Psoas muscle (tissue), 8 donors: ENCODE data around the gene AOC2. TPM values are rescaled to one million over a fixed set of nuclear protein-coding genes. Genes with fewer than 3 reads are reported as not detected.

Experiments
- ATAC-seq, 4 donors: fragments of 200-7000 bp; cut with Tn5 transposase; one replicate each; pipeline ENCODE4 v1.9.1; 2020; ENCODE audit warnings: moderate library complexity in 3 of 4, mild to moderate bottlenecking in 2 of 4
- DNase-seq, 2 donors: peaks; one replicate each; pipeline ENCODE4 v3.0.0-alpha.2; 2020
- H3K27ac ChIP-seq: fragments of 200-600 bp; one replicate; pipeline ENCODE4 v1.8.0; 2022
- H3K27me3 ChIP-seq, 3 donors: fragments of 200-600 bp in 1 of 3; one replicate each; pipeline versions ENCODE4 v1.6.1 to v1.8.0; 2013 to 2022; ENCODE audit warnings: low read length in 2 of 3, mild to moderate bottlenecking in 2 of 3, moderate library complexity in 1 of 3; ENCODE audit not compliant: insufficient read depth in 3 of 3
- H3K36me3 ChIP-seq, 2 donors: fragments of 200-600 bp in 1 of 2; one replicate each; pipeline versions ENCODE4 v1.6.1 to v1.8.0; 2013 to 2022; ENCODE audit warnings: low read depth in 1 of 2, mild to moderate bottlenecking in 1 of 2, moderate library complexity in 1 of 2; ENCODE audit not compliant: insufficient read depth in 1 of 2
- H3K4me1 ChIP-seq: fragments of 200-600 bp; one replicate; pipeline ENCODE4 v1.8.0; 2022
- H3K4me3 ChIP-seq: fragments of 200-600 bp; one replicate; pipeline ENCODE4 v1.8.0; 2022; ENCODE audit warnings: mild to moderate bottlenecking
- H3K9me3 ChIP-seq: fragments of 200-600 bp; one replicate; pipeline ENCODE4 v1.8.0; 2022
- whole genome bisulfite sequencing, 3 donors: extraction: QIAGEN DNeasy Blood & Tissue Kit; methylation state at CpG; one replicate each; pipeline versions ENCODE4 v1.1.6 to v1.1.7; 2013; 5-methylcytosine and 5-hydroxymethylcytosine counted together
- intact Hi-C, 2 donors: fragments of 100-400 bp; cut with DNase I; formaldehyde crosslinking; loops; one replicate each; pipeline versions ENCODE4 v1.11.0 to v1.14.2; 2022
- polyA plus RNA-seq, 3 donors: library from polyadenylated mRNA; stranded (reverse); fragments of 200-250 nt; gene quantifications; one replicate each; pipeline ENCODE4 v1.2.3, GENCODE V29; 2013
- total RNA-seq, 4 donors: library from RNA; stranded (reverse); fragmentation: NEBNext Ultra II Directional in 2 of 4; extraction: Animal tissue kit (Norgen Biotek cat#: 25700) in 2 of 4; gene quantifications; one replicate each; pipeline versions ENCODE4 v1.2.1 to v1.2.4, GENCODE V29; 2021 to 2023
- TF ChIP-seq, protein P1 (sequence below): fragments of 200-600 bp; IDR thresholded peaks from one replicate; pipeline ENCODE4 v1.8.0; 2022; ENCODE audit warnings: antibody characterized with exemption
- donor health status: healthy with polysubstance abuse.
- donor health status: DM: no; HTN: no; CAD: no; lungs with moderate emphysema.
- donor health status: Bipolar disorder and iron deficiency.
- donor health status: healthy.
- donor health status: DM: yes; HTN: yes; CAD: no.
- donor health status: DM: no; HTN: no; CAD: no.
- donor health status: DM: no; HTN: no; CAD: no.
- donor health status: DM: yes; HTN: yes; CAD: no.

The AOC2 gene
- total and polyA plus RNA-seq, 7 donors: 0.08 to 1.6 (median 0.60) TPM

DNA sequence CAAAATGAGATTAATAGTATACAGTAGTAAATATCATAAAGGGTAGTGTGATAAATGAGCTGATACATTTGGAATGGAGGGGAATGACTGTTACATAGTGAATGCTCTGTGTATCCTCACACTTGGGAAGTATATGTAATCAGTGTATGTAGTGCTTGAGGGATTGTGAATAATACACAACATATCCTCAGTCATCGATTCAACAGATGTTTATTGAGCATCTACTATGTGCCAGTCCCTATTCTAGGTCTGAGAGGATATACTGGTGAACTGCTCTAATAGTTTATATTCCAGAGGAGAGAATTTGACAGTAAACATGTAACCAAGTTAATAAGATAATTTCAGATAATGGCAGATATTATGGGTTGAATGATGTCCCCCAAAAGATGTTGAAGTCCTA lies 16.9 kb upstream of the AOC2 start:
- TF ChIP-seq, protein P1, sequence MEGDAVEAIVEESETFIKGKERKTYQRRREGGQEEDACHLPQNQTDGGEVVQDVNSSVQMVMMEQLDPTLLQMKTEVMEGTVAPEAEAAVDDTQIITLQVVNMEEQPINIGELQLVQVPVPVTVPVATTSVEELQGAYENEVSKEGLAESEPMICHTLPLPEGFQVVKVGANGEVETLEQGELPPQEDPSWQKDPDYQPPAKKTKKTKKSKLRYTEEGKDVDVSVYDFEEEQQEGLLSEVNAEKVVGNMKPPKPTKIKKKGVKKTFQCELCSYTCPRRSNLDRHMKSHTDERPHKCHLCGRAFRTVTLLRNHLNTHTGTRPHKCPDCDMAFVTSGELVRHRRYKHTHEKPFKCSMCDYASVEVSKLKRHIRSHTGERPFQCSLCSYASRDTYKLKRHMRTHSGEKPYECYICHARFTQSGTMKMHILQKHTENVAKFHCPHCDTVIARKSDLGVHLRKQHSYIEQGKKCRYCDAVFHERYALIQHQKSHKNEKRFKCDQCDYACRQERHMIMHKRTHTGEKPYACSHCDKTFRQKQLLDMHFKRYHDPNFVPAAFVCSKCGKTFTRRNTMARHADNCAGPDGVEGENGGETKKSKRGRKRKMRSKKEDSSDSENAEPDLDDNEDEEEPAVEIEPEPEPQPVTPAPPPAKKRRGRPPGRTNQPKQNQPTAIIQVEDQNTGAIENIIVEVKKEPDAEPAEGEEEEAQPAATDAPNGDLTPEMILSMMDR: no peak
- H3K4me3 ChIP-seq: no peak overlapping the region
- peaks cover 0 to 7% of the 10 kb centered on the region in 2 donors for H3K36me3 ChIP-seq
- no peaks in the 10 kb centered on the region for H3K27me3 ChIP-seq
- no peaks in the 10 kb centered on the region for H3K9me3 ChIP-seq
- no peak overlapping the region for H3K27ac ChIP-seq
- no peak for DNase-seq
- intact Hi-C loops: no loop called here
- no peak for ATAC-seq
- 75 to 92% (median 86%) methylated on average over 1 of the region's 1 CpG for WGBS, 3 donors
- peaks cover 22% of the 10 kb centered on the region for H3K4me1 ChIP-seq

DNA sequence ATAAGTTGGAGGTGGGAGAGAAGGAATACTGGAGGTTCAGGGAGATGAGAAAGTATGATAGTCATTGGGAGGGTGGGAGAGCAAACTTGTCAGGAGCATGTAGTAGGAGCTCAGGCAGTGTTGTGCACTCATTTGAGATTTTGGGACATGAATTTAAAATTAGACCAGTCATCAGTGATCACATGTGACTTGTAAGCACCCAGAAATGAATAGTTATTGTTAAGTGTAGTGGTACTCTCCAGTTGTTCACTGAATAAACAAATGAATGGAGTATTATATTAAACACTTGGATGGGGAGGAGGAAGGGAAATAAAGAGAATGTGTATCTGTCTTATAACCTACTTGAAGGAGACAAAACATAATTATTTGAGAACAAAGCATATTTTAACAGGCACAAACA lies 13.4 kb upstream of the AOC2 start:
- no peak overlapping the region for H3K4me3 ChIP-seq
- ATAC-seq: no peak
- H3K9me3 ChIP-seq: no peaks in the 10 kb centered on the region
- DNase-seq: no peak
- TF ChIP-seq, protein P1: no peak
- peaks cover 22% of the 10 kb centered on the region for H3K4me1 ChIP-seq
- peaks cover 0 to 14% of the 10 kb centered on the region in 2 donors for H3K36me3 ChIP-seq
- intact Hi-C loops: no loop called here
- no peaks in the 10 kb centered on the region for H3K27me3 ChIP-seq
- H3K27ac ChIP-seq: no peak overlapping the region

DNA sequence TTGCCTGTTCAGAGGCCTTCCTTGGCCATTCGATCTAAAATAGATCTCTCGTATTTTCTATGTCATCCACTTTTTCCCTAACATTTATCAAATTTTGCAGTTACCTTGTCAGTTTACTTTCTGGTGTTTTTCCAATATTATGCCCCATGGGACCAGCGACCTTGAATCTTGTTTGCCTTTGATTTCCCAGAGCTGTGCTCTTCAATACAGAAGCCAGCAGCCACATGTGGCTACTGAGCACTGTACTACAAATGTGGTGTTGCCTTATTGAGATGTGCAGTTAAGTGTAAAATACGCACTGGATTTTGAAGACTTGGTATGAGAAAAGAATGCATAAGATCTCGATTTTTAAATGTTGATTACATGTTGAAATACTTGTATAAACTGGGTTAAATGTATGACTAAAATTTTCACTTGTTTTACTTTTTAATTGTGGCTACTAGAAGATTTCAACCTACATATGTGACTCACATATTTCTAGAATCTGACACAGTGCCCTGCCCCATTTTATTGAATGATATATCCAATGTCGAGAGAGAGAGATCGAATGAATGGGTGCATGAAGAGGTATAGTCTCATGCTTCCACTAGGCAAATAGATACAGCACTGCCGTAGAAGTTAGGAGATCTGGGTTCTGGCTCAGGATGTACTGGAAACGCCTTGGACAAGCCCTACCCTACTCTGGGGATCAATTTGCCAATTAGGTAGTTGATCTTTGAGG lies 12.0 kb upstream of the AOC2 start:
- TF ChIP-seq, protein P1: no peak
- 49 to 51% (median 49%) methylated on average over 9 of the region's 9 CpGs for WGBS, 3 donors
- H3K27me3 ChIP-seq: no peaks in the 10 kb centered on the region
- peaks cover under 1 to 28% of the 10 kb centered on the region in 2 donors for H3K36me3 ChIP-seq
- peak overlapping the region; percentile 97 for H3K4me3 ChIP-seq
- no peaks in the 10 kb centered on the region for H3K9me3 ChIP-seq
- H3K27ac ChIP-seq: peak overlapping the region; percentile 97
- H3K4me1 ChIP-seq: peaks cover 22% of the 10 kb centered on the region
- peak in 2 of 4 donors; percentile 11 to 32 for ATAC-seq
- DNase-seq: no peak
- intact Hi-C loops: no loop called here

DNA sequence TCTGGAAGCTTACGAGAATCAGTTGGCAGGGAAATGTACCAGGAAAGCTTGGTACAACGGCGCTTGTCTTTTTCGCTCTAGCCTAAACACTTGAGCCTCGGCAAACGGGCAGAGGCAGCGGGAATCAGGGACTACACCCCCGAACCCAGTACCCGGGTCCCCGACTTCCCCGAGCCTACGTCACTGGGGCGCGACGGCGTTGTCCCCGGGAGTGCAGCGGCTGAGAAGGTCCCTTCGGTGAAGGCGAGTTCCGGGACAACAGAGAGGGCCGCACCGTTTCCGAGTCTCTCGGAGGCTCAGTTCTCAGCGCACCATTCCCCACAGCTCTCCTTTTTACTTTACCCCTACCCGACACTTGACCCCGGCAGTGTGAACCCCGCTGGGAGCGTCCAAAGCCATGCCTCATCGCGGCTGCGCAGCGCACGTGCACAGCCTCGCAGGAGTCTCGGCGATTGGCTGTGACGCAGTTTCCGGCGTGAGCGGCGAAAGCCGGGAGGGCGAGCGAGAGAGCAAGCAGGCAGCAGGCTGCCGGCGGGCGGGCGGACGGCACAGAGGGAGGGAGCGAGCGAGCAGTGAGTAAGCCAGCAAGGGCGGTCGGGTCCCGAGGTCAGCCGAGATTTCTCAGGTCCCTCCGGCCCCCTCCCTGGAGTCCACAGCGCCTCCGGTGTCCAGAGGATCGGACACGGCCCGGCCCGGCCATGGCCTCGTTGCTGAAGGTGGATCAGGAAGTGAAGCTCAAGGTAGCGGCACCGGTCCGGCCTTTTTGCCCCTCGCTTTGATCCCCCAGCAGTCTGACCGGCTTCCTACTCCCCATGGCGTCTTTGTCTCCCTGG lies 11.2 kb upstream of the AOC2 start, which contains the start of gene PSME3:
Gene PSME3 (plus strand): TSS at position 464 of the 833 bp plus-strand sequence. CDS start 235 bp downstream, at position 699.
- Histone ChIP-seq H3K36me3 (peaks cover 8 to 36% of the 10 kb centered on the region in 2 donors), H3K27ac (peak within 1 kb of the TSS; percentile 97), H3K4me1 (peaks cover 22% of the 10 kb centered on the region), H3K9me3 (no peaks in the 10 kb centered on the region), H3K27me3 (no peaks in the 10 kb centered on the region), H3K4me3 (peak within 1 kb of the TSS; percentile 97)
- TF ChIP-seq, protein P1: no peak
- peak; percentile 95 to 98 (median 96) for ATAC-seq
- 0% methylated on average over 60 to 71 of the region's 71 CpGs for WGBS, 3 donors
- peak; percentile 94 to 96 for DNase-seq
- intact Hi-C loops: no loop called here
